PC-3 (cell line): ENCODE results near the gene MTFR1L. TPM values are rescaled to one million over a fixed set of nuclear protein-coding genes. Genes with fewer than 3 reads are reported as not detected.

Source experiments
- ATAC-seq: fragments of 200-7000 bp; cut with Tn5 transposase; 2 replicates; pipeline ENCODE4 v1.9.1; 2020; ENCODE audit warnings: mild to moderate bottlenecking, moderate library complexity
- BruUV-seq: library from RNA; stranded (reverse); fragments of 400-500 nt; replicated peaks from 2 replicates; lab custom pipeline; 2021; lab: Mats Ljungman, UMichigan
- CTCF ChIA-PET: fragments of 300-600 bp; sonication (Branson Sonifier 250); formaldehyde crosslinking; loops from one replicate; lab custom pipeline; 2022; ENCODE audit warnings: antibody characterized with exemption; lab: Charles Lee
- POLR2A ChIA-PET: fragments of 300-600 bp; sonication (Branson Sonifier 250); formaldehyde crosslinking; loops from one replicate; lab custom pipeline; 2022; ENCODE audit warnings: antibody characterized with exemption; ENCODE audit not compliant: unreplicated experiment; lab: Charles Lee
- DNase-seq: peaks from one replicate; pipeline ENCODE4 v3.0.0-alpha.2; 2015
- H2AFZ ChIP-seq: fragments of 300-600 bp; sonication (generic); 2 replicates; pipeline ENCODE4 v1.6.0; 2016; ENCODE audit warnings: antibody characterized with exemption, low read length
- H3F3A ChIP-seq: fragments of 300-600 bp; sonication (generic); one replicate; pipeline ENCODE4 v1.6.0; 2017; ENCODE audit warnings: antibody characterized with exemption, low read length, control low read depth, mild to moderate bottlenecking; ENCODE audit not compliant: unreplicated experiment
- H3K27ac ChIP-seq: fragments of 300-600 bp; sonication (generic); 2 replicates; pipeline ENCODE4 v1.5.1; 2016; ENCODE audit warnings: mild to moderate bottlenecking, low read length
- H3K27me3 ChIP-seq: fragments of 300-600 bp; sonication (generic); 2 replicates; pipeline ENCODE4 v1.6.1; 2016; ENCODE audit warnings: low read length, mixed read lengths
- H3K36me3 ChIP-seq: fragments of 300-600 bp; sonication (generic); 2 replicates; pipeline ENCODE4 v1.6.1; 2016; ENCODE audit warnings: low read depth, mixed run types, low read length, mixed read lengths
- H3K4me1 ChIP-seq: fragments of 300-600 bp; sonication (generic); 2 replicates; pipeline ENCODE4 v1.5.1; 2016; ENCODE audit warnings: low read length; ENCODE audit not compliant: insufficient read depth
- H3K4me2 ChIP-seq: fragments of 300-600 bp; sonication (generic); 2 replicates; pipeline ENCODE4 v1.6.0; 2016; ENCODE audit warnings: low read length
- H3K4me3 ChIP-seq: fragments of 300-600 bp; sonication (generic); 2 replicates; pipeline ENCODE4 v1.5.1; 2016; ENCODE audit warnings: mild to moderate bottlenecking, low read length, mixed read lengths
- H3K79me2 ChIP-seq: fragments of 300-600 bp; sonication (generic); 2 replicates; pipeline ENCODE4 v1.6.1; 2017; ENCODE audit warnings: low read length, mixed read lengths
- H3K9ac ChIP-seq: fragments of 300-600 bp; sonication (generic); 2 replicates; pipeline ENCODE4 v1.6.0; 2016; ENCODE audit warnings: mild to moderate bottlenecking, low read length
- H3K9me2 ChIP-seq: fragments of 300-600 bp; sonication (generic); replicated peaks from 2 replicates; pipeline ENCODE4 v1.6.1; 2016; ENCODE audit warnings: mixed run types, low read length, mixed read lengths
- H3K9me3 ChIP-seq: fragments of 300-600 bp; sonication (generic); 2 replicates; pipeline ENCODE4 v1.6.1; 2016; ENCODE audit warnings: low read length, mixed read lengths
- H4K20me1 ChIP-seq: fragments of 300-600 bp; sonication (generic); 2 replicates; pipeline ENCODE4 v1.6.1; 2016; ENCODE audit warnings: low read length, mixed read lengths
- EZH2 ChIP-seq: fragments of 300-600 bp; sonication (generic); IDR thresholded peaks from one replicate; pipeline ENCODE4 v1.6.1; 2017; ENCODE audit warnings: antibody characterized with exemption, mild to moderate bottlenecking, low read length; ENCODE audit not compliant: unreplicated experiment
- EZH2phosphoT487 ChIP-seq: fragments of 300-600 bp; sonication (generic); IDR thresholded peaks from 2 replicates; pipeline ENCODE4 v1.6.1; 2018; ENCODE audit warnings: mild to moderate bottlenecking, antibody characterized with exemption, low read length, borderline replicate concordance
- intact Hi-C: fragments of 100-400 bp; cut with micrococcal nuclease; formaldehyde crosslinking; loops from 2 replicates; pipeline ENCODE4 v1.9.0; 2023
- total RNA-seq: library from RNA; depleted of rRNA; stranded (reverse); fragments of >200 nt; gene quantifications from 2 replicates; pipeline ENCODE4 v1.2.3, GENCODE V29; 2014
- TF ChIP-seq, protein P1 (sequence below): fragments of 300-600 bp; sonication (generic); conservative IDR thresholded peaks from 2 replicates; pipeline ENCODE4 v1.5.1; 2017; ENCODE audit warnings: antibody characterized with exemption, low read depth, mild to moderate bottlenecking, low read length

MTFR1L gene
- total RNA-seq, 1 experiment from 2014 or later: 35.6 TPM

DNA sequence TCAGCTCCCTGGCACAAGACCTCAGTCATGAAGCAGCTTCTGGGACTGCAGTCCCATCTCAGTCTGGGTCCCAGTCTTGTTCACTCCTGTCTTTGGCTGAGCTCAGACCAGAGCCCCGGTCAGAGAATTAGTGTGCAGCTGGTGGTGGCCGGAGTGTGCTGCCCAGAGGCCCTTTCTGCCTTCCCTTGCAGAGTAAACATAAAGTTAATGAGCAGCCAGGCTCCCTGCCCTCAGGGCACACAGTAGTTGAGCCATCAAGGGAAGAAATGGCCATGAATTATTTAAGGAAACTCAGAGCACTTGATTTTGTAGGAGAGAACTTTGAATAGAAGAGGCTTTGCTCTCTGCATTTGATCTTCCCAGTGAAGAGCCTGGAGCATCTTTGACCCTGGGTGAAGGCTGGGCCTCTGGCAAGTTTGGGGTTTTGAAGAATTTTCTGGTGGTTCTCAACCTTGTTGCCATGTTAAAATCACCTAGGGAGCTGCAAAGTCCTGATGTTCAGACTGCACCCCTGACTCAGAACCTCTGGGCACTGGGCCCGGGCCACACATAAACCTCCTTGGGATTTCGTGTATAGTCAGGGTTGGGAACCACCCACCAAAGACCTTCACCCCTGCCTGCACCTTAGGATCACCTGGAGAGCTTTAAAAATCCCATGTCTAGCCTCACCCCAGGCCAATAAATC, 46.2 kb upstream of the MTFR1L start:
- Histone ChIP-seq H2AFZ (no peak overlapping the region), H4K20me1 (no peaks in the 10 kb centered on the region), H3K4me1 (peaks cover 12% of the 10 kb centered on the region), H3K27me3 (no peaks in the 10 kb centered on the region), H3K27ac (peak overlapping the region; percentile 4; the same call in 1 of the 2 replicates), H3K36me3 (no peaks in the 10 kb centered on the region), H3K79me2 (no peaks in the 10 kb centered on the region), H3K9me3 (no peaks in the 10 kb centered on the region), H3K4me2 (peak overlapping the region; percentile 21), H3K4me3 (no peak overlapping the region), H3K9me2 (no peaks in the 10 kb centered on the region), H3K9ac (no peak overlapping the region), H3F3A (no peaks in the 10 kb centered on the region)
- no TSS peak for BruUV-seq
- TF ChIP-seq EZH2 (no peak), EZH2phosphoT487 (no peak)
- TF ChIP-seq, protein P1, sequence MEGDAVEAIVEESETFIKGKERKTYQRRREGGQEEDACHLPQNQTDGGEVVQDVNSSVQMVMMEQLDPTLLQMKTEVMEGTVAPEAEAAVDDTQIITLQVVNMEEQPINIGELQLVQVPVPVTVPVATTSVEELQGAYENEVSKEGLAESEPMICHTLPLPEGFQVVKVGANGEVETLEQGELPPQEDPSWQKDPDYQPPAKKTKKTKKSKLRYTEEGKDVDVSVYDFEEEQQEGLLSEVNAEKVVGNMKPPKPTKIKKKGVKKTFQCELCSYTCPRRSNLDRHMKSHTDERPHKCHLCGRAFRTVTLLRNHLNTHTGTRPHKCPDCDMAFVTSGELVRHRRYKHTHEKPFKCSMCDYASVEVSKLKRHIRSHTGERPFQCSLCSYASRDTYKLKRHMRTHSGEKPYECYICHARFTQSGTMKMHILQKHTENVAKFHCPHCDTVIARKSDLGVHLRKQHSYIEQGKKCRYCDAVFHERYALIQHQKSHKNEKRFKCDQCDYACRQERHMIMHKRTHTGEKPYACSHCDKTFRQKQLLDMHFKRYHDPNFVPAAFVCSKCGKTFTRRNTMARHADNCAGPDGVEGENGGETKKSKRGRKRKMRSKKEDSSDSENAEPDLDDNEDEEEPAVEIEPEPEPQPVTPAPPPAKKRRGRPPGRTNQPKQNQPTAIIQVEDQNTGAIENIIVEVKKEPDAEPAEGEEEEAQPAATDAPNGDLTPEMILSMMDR: no peak
- CTCF ChIA-PET: no interaction called here
- intact Hi-C loops: no loop called here
- peak; percentile 84 for ATAC-seq
- peak; percentile 72 for DNase-seq
- POLR2A ChIA-PET: interaction anchor here (0.6 to 0.7 kb wide), 2 partner anchors 14 to 224 kb away, joined by 3 to 5 read pairs; no protein-coding TSS in a partner anchor

DNA sequence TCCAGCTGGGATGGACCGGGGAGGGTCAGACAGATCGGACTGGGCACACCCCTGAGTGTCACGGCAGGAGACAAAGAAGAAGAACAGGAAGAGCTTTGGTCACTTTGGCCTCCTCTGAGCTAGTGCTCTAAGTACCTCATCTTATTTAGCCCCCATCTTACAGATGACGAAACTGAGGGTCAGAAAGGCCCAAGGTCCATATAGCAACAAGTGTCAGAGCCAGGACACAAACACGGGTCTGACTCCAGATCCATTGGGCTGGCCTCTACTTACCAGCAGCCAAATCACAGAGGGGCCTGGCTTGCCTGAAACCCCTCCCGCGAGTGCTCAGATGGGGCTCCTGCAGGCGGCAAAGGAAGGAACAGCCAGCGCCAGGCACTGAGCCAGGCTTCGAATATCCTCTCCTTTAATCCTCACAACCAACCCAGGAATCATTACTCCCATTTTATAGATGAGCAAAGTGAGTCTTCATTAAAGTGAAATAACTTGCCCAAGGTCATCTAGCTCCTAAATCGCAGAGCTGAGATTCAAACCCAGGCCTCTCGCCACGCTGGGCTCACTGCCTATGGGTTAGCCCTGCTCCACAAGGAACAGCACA, 45.4 kb upstream of the MTFR1L start:
- Histone ChIP-seq H3K27ac (0 out of 2 replicates have a peak overlapping the region, but pooled peaks have one; percentile 4), H3K9me3 (no peaks in the 10 kb centered on the region), H3K27me3 (no peaks in the 10 kb centered on the region), H3K79me2 (no peaks in the 10 kb centered on the region), H3K9me2 (no peaks in the 10 kb centered on the region), H4K20me1 (no peaks in the 10 kb centered on the region), H3K4me1 (peaks cover 12% of the 10 kb centered on the region), H2AFZ (no peak overlapping the region), H3K4me2 (peak overlapping the region; percentile 21), H3K4me3 (no peak overlapping the region), H3K9ac (no peak overlapping the region), H3K36me3 (no peaks in the 10 kb centered on the region), H3F3A (no peaks in the 10 kb centered on the region)
- no peak for DNase-seq
- ChIA-PET CTCF (no interaction called here), POLR2A (interaction anchor here (0.6 to 0.7 kb wide), 2 partner anchors 13 to 224 kb away, joined by 3 to 5 read pairs; no protein-coding TSS in a partner anchor)
- TF ChIP-seq EZH2phosphoT487: no peak
- TF ChIP-seq EZH2: no peak
- TF ChIP-seq, protein P1: no peak
- ATAC-seq: no peak
- intact Hi-C loops: no loop called here
- no TSS peak for BruUV-seq
